ENCODE data around the gene FADS1.

- TF ChIP-seq PATZ1 (CRISPR knock-in tag; IDR thresholded peaks at IDR 0.05; ENCODE audit: borderline replicate concordance) (no peak), ZFP3 (CRISPR knock-in tag; IDR thresholded peaks at IDR 0.05) (no peak), SNAI2 (CRISPR knock-in tag; IDR thresholded peaks at IDR 0.05) (no peak), RARB (CRISPR knock-in tag; IDR thresholded peaks at IDR 0.05) (no peak), ZNF8 (CRISPR knock-in tag; IDR thresholded peaks at IDR 0.05) (no peak), ARNTL (CRISPR knock-in tag; IDR thresholded peaks at IDR 0.05; ENCODE audit: borderline replicate concordance, low read depth) (no peak), ZFP30 (CRISPR knock-in tag; IDR thresholded peaks at IDR 0.05) (no peak), GLIS3 (CRISPR knock-in tag; IDR thresholded peaks at IDR 0.05) (no peak), ZNF70 (CRISPR knock-in tag; IDR thresholded peaks at IDR 0.05) (no peak), ISL1 (CRISPR knock-in tag; IDR thresholded peaks at IDR 0.05) (no peak), TSHZ2 (CRISPR knock-in tag; IDR thresholded peaks at IDR 0.05) (no peak), CSRNP3 (CRISPR knock-in tag; IDR thresholded peaks at IDR 0.05) (no peak)
These were observed 51.1 kb downstream of the FADS1 start for GRCh38 chr11:61765550-61766253.

Data from SK-N-SH treated with all-trans-retinoic acid at 6 μM for 48 hours (cell line).